A549 (cell line): ENCODE data around the gene CD3E. TPM values are rescaled to one million over a fixed set of nuclear protein-coding genes. Genes with fewer than 3 reads are reported as not detected.

Source experiments
- ATAC-seq, 2 experiments: fragments of 200-7000 bp in 1 of 2; fragments of >200 bp in 1 of 2; cut with Nextera tagmentation in 1 of 2; cut with Tn5 transposase in 1 of 2; 3 replicates each; pipeline versions ENCODE4 v1.8.0 to v1.9.1; 2018 to 2020; ENCODE audit warnings: mild to moderate bottlenecking in 1 of 2, moderate library complexity in 1 of 2
- CTCF ChIA-PET: fragments of 300-600 bp; sonication (Branson Sonifier 250); formaldehyde crosslinking; extraction: SDS; loops from one replicate; lab custom pipeline; 2021; ENCODE audit warnings: antibody characterized with exemption, inconsistent platforms; lab: Yijun Ruan, JAX
- POLR2A ChIA-PET: fragments of 350-600 bp; formaldehyde crosslinking; extraction: SDS; loops from one replicate; lab custom pipeline; 2021; ENCODE audit warnings: antibody characterized with exemption, inconsistent platforms; lab: Yijun Ruan, JAX
- DNase-seq, 2 experiments: peaks; one replicate each; pipeline versions ENCODE4 v3.0.0 to v3.0.0-alpha.2; 2011 to 2016; ENCODE audit warnings: low read depth in 1 of 2, low spot score in 1 of 2
- FAIRE-seq: peaks from 2 replicates; lab custom pipeline; 2011; peaks lifted over from hg19 to GRCh38; lab: Jason Lieb, UNC
- H3K27ac ChIP-seq, 2 experiments: fragments of >200 bp; sonication (Bioruptor Twin); formaldehyde crosslinking; 3 replicates each; pipeline ENCODE4 v1.5.1; 2016 to 2017
- H3K4me1 ChIP-seq: fragments of >200 bp; sonication (Bioruptor Twin); formaldehyde crosslinking; 3 replicates; pipeline ENCODE4 v1.6.1; 2016
- H3K4me2 ChIP-seq: fragments of >200 bp; sonication (Bioruptor Twin); formaldehyde crosslinking; 3 replicates; pipeline ENCODE4 v1.6.1; 2016
- H3K4me3 ChIP-seq: fragments of >200 bp; sonication (Bioruptor Twin); formaldehyde crosslinking; 3 replicates; pipeline ENCODE4 v1.5.1; 2016
- H3K9me3 ChIP-seq: fragments of >200 bp; sonication (Bioruptor Twin); formaldehyde crosslinking; 3 replicates; pipeline ENCODE4 v1.6.1; 2016
- CBX2 ChIP-seq: fragments of 200-600 bp; sonication (generic); IDR thresholded peaks from 2 replicates; pipeline ENCODE4 v1.6.1; 2016; ENCODE audit warnings: low read depth, mild to moderate bottlenecking, borderline replicate concordance
- CBX8 ChIP-seq: fragments of 200-600 bp; sonication (generic); IDR thresholded peaks from 2 replicates; pipeline ENCODE4 v1.6.1; 2016
- CHD4 ChIP-seq: fragments of 200-600 bp; sonication (generic); IDR thresholded peaks from 2 replicates; pipeline ENCODE4 v1.6.1; 2016; ENCODE audit warnings: antibody characterized with exemption, mild to moderate bottlenecking, borderline replicate concordance
- ELK1 ChIP-seq: fragments of 150-350 bp; IDR thresholded peaks from 2 replicates; pipeline ENCODE4 v1.6.1; 2014; ENCODE audit warnings: low read depth, mild to moderate bottlenecking, low read length
- EP300 ChIP-seq, 2 experiments: fragments of >200 bp; sonication (Bioruptor Twin); formaldehyde crosslinking; IDR thresholded peaks; 2 replicates in 1 of 2; 3 replicates in 1 of 2; pipeline ENCODE4 v1.6.1; 2016 to 2017
- HEYL ChIP-seq: fragments of 250-450 bp; sonication (Bioruptor Pico); IDR thresholded peaks from 2 replicates; pipeline ENCODE4 v1.8.0; 2021; ENCODE audit warnings: mild to moderate bottlenecking, moderate library complexity
- HOXA7 ChIP-seq: fragments of 250-450 bp; sonication (Bioruptor Pico); IDR thresholded peaks from 2 replicates; pipeline ENCODE4 v1.5.0; 2020; ENCODE audit warnings: mild to moderate bottlenecking, moderate library complexity
- MAZ ChIP-seq: fragments of 150-350 bp; IDR thresholded peaks from 2 replicates; pipeline ENCODE4 v1.6.1; 2014; ENCODE audit warnings: antibody characterized with exemption, low read depth, low read length, borderline replicate concordance
- REST ChIP-seq: fragments of 200-600 bp; sonication (generic); IDR thresholded peaks from 2 replicates; pipeline ENCODE4 v1.6.1; 2016; ENCODE audit warnings: antibody characterized with exemption, mild to moderate bottlenecking, moderate library complexity
- RFX5 ChIP-seq: fragments of 450-650 bp; IDR thresholded peaks from 2 replicates; pipeline ENCODE4 v1.7.1; 2014; ENCODE audit warnings: antibody characterized with exemption, mild to moderate bottlenecking, moderate library complexity
- WGBS: methylation state at CpG from one replicate; pipeline ENCODE4 v1.1.6; 2017; ENCODE audit errors: missing lambda C conversion rate; 5-methylcytosine and 5-hydroxymethylcytosine counted together
- polyA plus RNA-seq, 4 experiments: library from polyadenylated mRNA; depleted of rRNA in 3 of 4; stranded (reverse); fragments of >200 nt; fragmentation: RNase III in 1 of 4; extraction: RNeasy Plus Mini Kit Qiagen cat#74134 plus additional on column Dnase treatment in 1 of 4; gene quantifications; 2 replicates in 3 of 4; 3 replicates in 1 of 4; pipeline ENCODE4 v1.2.3, GENCODE V29; 2011 to 2017
- small RNA-seq, 6 experiments: library from RNA; depleted of rRNA; stranded (forward); fragments of <200 nt; gene quantifications; one replicate each; pipeline ENCODE3, GENCODE V24; 2012

CD3E gene
- polyA plus RNA-seq, 2 of the 4 experiments (the other 2 are of a cell fraction) = not detected

GRCh38 chr11:118359295-118359958, 54.9 kb downstream of the CD3E start, which contains the start of gene UBE4A (continued):
- no peak for TF ChIP-seq HOXA7 (CRISPR knock-in tag)
- TF ChIP-seq CBX8 = no peak
- no peak for TF ChIP-seq RFX5
- TF ChIP-seq CBX2 = no peak

GRCh38 chr11:118364956-118365615, 60.6 kb downstream of the CD3E start:
- 92% methylated on average over 3 of the region's 3 CpGs for WGBS
- CTCF ChIA-PET = interaction anchor here (1.4 kb wide), 1 partner anchor 17 kb away, joined by 3 read pairs; no protein-coding TSS in a partner anchor
- no peak for TF ChIP-seq MAZ
- TF ChIP-seq ELK1 = no peak
- TF ChIP-seq EP300 (IDR thresholded peaks at IDR 0.05) = no peak
- no peak for TF ChIP-seq HEYL (CRISPR knock-in tag)
- TF ChIP-seq CHD4 = no peak
- no peak for TF ChIP-seq REST
- TF ChIP-seq, all 56 proteins: peak for 0
- no peak overlapping the region for H3K4me2 ChIP-seq
- no peak overlapping the region for H3K27ac ChIP-seq
- peaks cover 5% of the 10 kb centered on the region; the same call in 1 of the 3 replicates for H3K4me1 ChIP-seq
- no peaks in the 10 kb centered on the region for H3K9me3 ChIP-seq
- no peak overlapping the region for H3K4me3 ChIP-seq
- FAIRE-seq = no peak
- POLR2A ChIA-PET = no interaction called here
- DNase-seq = no peak
- ATAC-seq = no peak

Small RNA genes lying within 50 kb of the gene (small RNA-seq; reads per million reads assigned to genes)
- gene AP001582.1 = 0 to 1.7 (median 0) reads per million in 6 experiments

Other genes starting within 250 kb of the CD3E start
- gene TMPRSS4, start 227.7 kb upstream of the CD3E start, polyA plus RNA-seq (2011; rRNA removed) = not detected in 2 replicates
- gene TMPRSS4, start 227.7 kb upstream of the CD3E start, polyA plus RNA-seq (2017; fragmentation: RNase III; extraction: RNeasy Plus Mini Kit Qiagen cat#74134 plus additional on column Dnase treatment) = not detected in 3 replicates
- gene SMIM35, start 217.8 kb upstream of the CD3E start, polyA plus RNA-seq (2011; rRNA removed) = not detected in 2 replicates
- not detected in 3 replicates for gene SMIM35, start 217.8 kb upstream of the CD3E start, polyA plus RNA-seq (2017; fragmentation: RNase III; extraction: RNeasy Plus Mini Kit Qiagen cat#74134 plus additional on column Dnase treatment)
- gene SCN4B, start 151.9 kb upstream of the CD3E start, polyA plus RNA-seq (2011; rRNA removed) = 0.04 and 0.12 TPM in 2 replicates
- 0.03 to 0.04 TPM in 2 of 3 replicates, not detected in the other for gene SCN4B, start 151.9 kb upstream of the CD3E start, polyA plus RNA-seq (2017; fragmentation: RNase III; extraction: RNeasy Plus Mini Kit Qiagen cat#74134 plus additional on column Dnase treatment)
- gene SCN2B, start 128.1 kb upstream of the CD3E start, polyA plus RNA-seq (2011; rRNA removed) = not detected in 2 replicates
- not detected in 3 replicates for gene SCN2B, start 128.1 kb upstream of the CD3E start, polyA plus RNA-seq (2017; fragmentation: RNase III; extraction: RNeasy Plus Mini Kit Qiagen cat#74134 plus additional on column Dnase treatment)
- not detected in 2 replicates for gene JAML, start 79.7 kb upstream of the CD3E start, polyA plus RNA-seq (2011; rRNA removed)
- not detected in 3 replicates for gene JAML, start 79.7 kb upstream of the CD3E start, polyA plus RNA-seq (2017; fragmentation: RNase III; extraction: RNeasy Plus Mini Kit Qiagen cat#74134 plus additional on column Dnase treatment)
- 0.75 and 1.0 TPM in 2 replicates for gene MPZL3, start 52.4 kb upstream of the CD3E start, polyA plus RNA-seq (2011; rRNA removed)
- gene MPZL3, start 52.4 kb upstream of the CD3E start, polyA plus RNA-seq (2017; fragmentation: RNase III; extraction: RNeasy Plus Mini Kit Qiagen cat#74134 plus additional on column Dnase treatment) = 0.33 to 0.47 TPM (median 0.34 TPM) in 3 replicates
- 0.09 and 0.14 TPM in 2 replicates for gene MPZL2, start 40.4 kb upstream of the CD3E start, polyA plus RNA-seq (2011; rRNA removed)
- 0.08 TPM in 1 of 3 replicates, not detected in the others for gene MPZL2, start 40.4 kb upstream of the CD3E start, polyA plus RNA-seq (2017; fragmentation: RNase III; extraction: RNeasy Plus Mini Kit Qiagen cat#74134 plus additional on column Dnase treatment)
- not detected in 2 replicates for gene CD3D, start 38.0 kb downstream of the CD3E start, polyA plus RNA-seq (2011; rRNA removed)
- gene CD3D, start 38.0 kb downstream of the CD3E start, polyA plus RNA-seq (2017; fragmentation: RNase III; extraction: RNeasy Plus Mini Kit Qiagen cat#74134 plus additional on column Dnase treatment) = not detected in 3 replicates
- not detected in 2 replicates for gene CD3G, start 39.6 kb downstream of the CD3E start, polyA plus RNA-seq (2011; rRNA removed)
- not detected in 3 replicates for gene CD3G, start 39.6 kb downstream of the CD3E start, polyA plus RNA-seq (2017; fragmentation: RNase III; extraction: RNeasy Plus Mini Kit Qiagen cat#74134 plus additional on column Dnase treatment)
- 18.9 and 28.7 TPM in 2 replicates for gene UBE4A, start 54.9 kb downstream of the CD3E start, polyA plus RNA-seq (2011; rRNA removed)
- gene UBE4A, start 54.9 kb downstream of the CD3E start, polyA plus RNA-seq (2017; fragmentation: RNase III; extraction: RNeasy Plus Mini Kit Qiagen cat#74134 plus additional on column Dnase treatment) = 11.4 to 12.1 TPM (median 11.9 TPM) in 3 replicates
- 242 and 337 TPM in 2 replicates for gene ATP5MG, start 96.9 kb downstream of the CD3E start, polyA plus RNA-seq (2011; rRNA removed)
- gene ATP5MG, start 96.9 kb downstream of the CD3E start, polyA plus RNA-seq (2017; fragmentation: RNase III; extraction: RNeasy Plus Mini Kit Qiagen cat#74134 plus additional on column Dnase treatment) = 437 to 446 TPM (median 438 TPM) in 3 replicates
- gene KMT2A, start 131.8 kb downstream of the CD3E start, polyA plus RNA-seq (2011; rRNA removed) = 20.3 and 28.4 TPM in 2 replicates
- 6.8 to 9.7 TPM (median 7.1 TPM) in 3 replicates for gene KMT2A, start 131.8 kb downstream of the CD3E start, polyA plus RNA-seq (2017; fragmentation: RNase III; extraction: RNeasy Plus Mini Kit Qiagen cat#74134 plus additional on column Dnase treatment)
- gene TTC36, start 222.7 kb downstream of the CD3E start, polyA plus RNA-seq (2011; rRNA removed) = not detected in 2 replicates
- gene TTC36, start 222.7 kb downstream of the CD3E start, polyA plus RNA-seq (2017; fragmentation: RNase III; extraction: RNeasy Plus Mini Kit Qiagen cat#74134 plus additional on column Dnase treatment) = not detected in 3 replicates
- 0.56 and 0.57 TPM in 2 replicates for gene TMEM25, start 226.5 kb downstream of the CD3E start, polyA plus RNA-seq (2011; rRNA removed)
- gene TMEM25, start 226.5 kb downstream of the CD3E start, polyA plus RNA-seq (2017; fragmentation: RNase III; extraction: RNeasy Plus Mini Kit Qiagen cat#74134 plus additional on column Dnase treatment) = 0.58 to 0.82 TPM (median 0.75 TPM) in 3 replicates